Prostate gland (tissue), 2 donors: ENCODE data around the gene KATNAL2.
"Not testable (repeated sequence)": the region's sequence is repeated elsewhere in the genome, so short reads cannot be mapped to it uniquely, and the experiment has no call there.

Source experiments
- POLR2AphosphoS5 ChIP-seq: sonication (generic); formaldehyde crosslinking; IDR thresholded peaks from one replicate; pipeline ENCODE4 v1.6.1; 2017; ENCODE audit warnings: antibody characterized with exemption
- TF ChIP-seq, protein P1 (sequence below), 4 experiments: fragments of 200-600 bp in 2 of 4; fragments of 450-650 bp in 2 of 4; sonication (generic) in 2 of 4; IDR thresholded peaks; 1 replicate in 3 of 4; 2 replicates in 1 of 4; pipeline ENCODE4 v1.5.1; 2016 to 2019; ENCODE audit warnings: antibody characterized with exemption in 4 of 4, mild to moderate bottlenecking in 2 of 4, moderate library complexity in 2 of 4

DNA sequence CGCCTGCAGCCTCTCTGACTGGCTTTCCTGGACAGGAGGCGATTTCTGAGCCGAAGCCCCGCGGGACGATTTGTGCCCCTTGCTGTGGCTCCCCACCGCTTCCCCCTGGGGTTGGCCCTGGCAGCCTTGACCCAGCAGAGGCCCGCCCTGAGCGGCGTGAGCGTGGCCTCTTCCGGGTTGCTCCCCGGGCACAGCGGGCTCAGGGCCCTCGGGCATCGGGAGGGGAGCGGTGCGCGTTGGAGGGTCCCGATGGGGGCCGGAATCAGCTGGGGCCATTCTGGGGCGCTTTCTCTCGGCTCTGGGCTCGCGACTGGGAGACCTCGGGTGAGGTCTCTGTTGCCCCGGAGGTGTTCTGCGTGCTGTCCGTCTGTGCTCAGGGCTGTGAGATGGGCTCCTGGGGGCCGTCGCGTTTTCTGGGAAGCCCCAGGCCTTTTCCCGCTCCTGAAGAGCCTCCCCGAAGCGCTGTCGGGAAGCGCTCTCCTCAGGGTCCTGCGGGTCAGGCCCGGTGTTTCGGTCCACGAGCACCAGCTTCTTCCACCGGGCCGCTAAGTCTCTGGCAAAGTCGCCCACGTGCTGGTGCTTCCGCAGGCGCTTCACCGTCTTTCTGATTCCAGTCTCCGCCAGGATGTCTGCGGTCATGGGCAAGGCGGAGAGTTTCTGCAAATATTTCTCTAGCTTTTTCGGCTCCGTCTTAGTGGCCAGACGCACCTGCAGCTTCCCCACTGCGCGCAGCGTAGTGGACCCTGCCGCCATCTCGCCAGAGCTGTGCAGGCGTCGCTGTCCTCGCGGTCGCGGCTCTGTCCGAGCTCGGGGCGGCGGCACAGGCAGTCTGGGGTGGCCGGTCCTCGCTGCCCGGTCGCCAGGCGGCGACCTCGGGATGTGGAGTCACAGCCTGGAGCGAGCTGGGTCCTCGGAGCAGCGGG is 46.5 kb downstream of the KATNAL2 start:
- TF ChIP-seq, protein P1, sequence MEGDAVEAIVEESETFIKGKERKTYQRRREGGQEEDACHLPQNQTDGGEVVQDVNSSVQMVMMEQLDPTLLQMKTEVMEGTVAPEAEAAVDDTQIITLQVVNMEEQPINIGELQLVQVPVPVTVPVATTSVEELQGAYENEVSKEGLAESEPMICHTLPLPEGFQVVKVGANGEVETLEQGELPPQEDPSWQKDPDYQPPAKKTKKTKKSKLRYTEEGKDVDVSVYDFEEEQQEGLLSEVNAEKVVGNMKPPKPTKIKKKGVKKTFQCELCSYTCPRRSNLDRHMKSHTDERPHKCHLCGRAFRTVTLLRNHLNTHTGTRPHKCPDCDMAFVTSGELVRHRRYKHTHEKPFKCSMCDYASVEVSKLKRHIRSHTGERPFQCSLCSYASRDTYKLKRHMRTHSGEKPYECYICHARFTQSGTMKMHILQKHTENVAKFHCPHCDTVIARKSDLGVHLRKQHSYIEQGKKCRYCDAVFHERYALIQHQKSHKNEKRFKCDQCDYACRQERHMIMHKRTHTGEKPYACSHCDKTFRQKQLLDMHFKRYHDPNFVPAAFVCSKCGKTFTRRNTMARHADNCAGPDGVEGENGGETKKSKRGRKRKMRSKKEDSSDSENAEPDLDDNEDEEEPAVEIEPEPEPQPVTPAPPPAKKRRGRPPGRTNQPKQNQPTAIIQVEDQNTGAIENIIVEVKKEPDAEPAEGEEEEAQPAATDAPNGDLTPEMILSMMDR (IDR thresholded peaks at IDR 0.05), result not testable (repeated sequence)
- not testable (repeated sequence) for TF ChIP-seq POLR2AphosphoS5
